Panc1 (cell line): ENCODE measurements around the gene S100PBP. TPM values are rescaled to one million over a fixed set of nuclear protein-coding genes. Genes with fewer than 3 reads are reported as not detected.

Source experiments
- ATAC-seq: fragments of 200-7000 bp; cut with Tn5 transposase; 2 replicates; pipeline ENCODE4 v1.9.1; 2020; ENCODE audit warnings: mild to moderate bottlenecking, moderate library complexity
- BruUV-seq: library from RNA; stranded (reverse); fragments of 400-500 nt; replicated peaks from 2 replicates; lab custom pipeline; 2021; lab: Mats Ljungman, UMichigan
- CTCF ChIA-PET: fragments of 300-600 bp; sonication (Branson Sonifier 250); formaldehyde crosslinking; loops from one replicate; lab custom pipeline; 2022; ENCODE audit warnings: antibody characterized with exemption; lab: Charles Lee
- POLR2A ChIA-PET: fragments of 300-600 bp; sonication (Branson Sonifier 250); formaldehyde crosslinking; loops from one replicate; lab custom pipeline; 2022; ENCODE audit warnings: antibody characterized with exemption; lab: Charles Lee
- DNase-seq: peaks from one replicate; pipeline ENCODE4 v3.0.0-alpha.2; 2010; ENCODE audit warnings: low read depth, low spot score
- H3K27ac ChIP-seq: 2 replicates; pipeline ENCODE4 v1.5.1; 2011; ENCODE audit warnings: mild to moderate bottlenecking, low read length, inconsistent platforms
- H3K27me3 ChIP-seq: fragments of 200-500 bp; sonication (Bioruptor generic); 2 replicates; pipeline ENCODE4 v1.6.0; 2014; ENCODE audit warnings: low read length, inconsistent platforms; ENCODE audit not compliant: control insufficient read depth, insufficient read depth
- H3K36me3 ChIP-seq: fragments of 200-500 bp; sonication (Bioruptor generic); 2 replicates; pipeline ENCODE4 v1.5.1; 2014; ENCODE audit warnings: inconsistent platforms, mild to moderate bottlenecking, low read length, moderate library complexity; ENCODE audit not compliant: control insufficient read depth, insufficient read depth
- H3K4me1 ChIP-seq: 2 replicates; pipeline ENCODE4 v1.5.1; 2011; ENCODE audit warnings: inconsistent platforms, mild to moderate bottlenecking, low read length, moderate library complexity; ENCODE audit not compliant: control insufficient read depth, insufficient read depth
- H3K4me3 ChIP-seq, 2 experiments: 2 replicates each; pipeline ENCODE4 v1.5.1; 2011 to 2012; ENCODE audit warnings: low read depth in 2 of 2, low read length in 2 of 2, mild to moderate bottlenecking in 2 of 2, inconsistent platforms in 1 of 2, moderate library complexity in 1 of 2
- H3K9me3 ChIP-seq: fragments of 200-500 bp; sonication (Bioruptor generic); 2 replicates; pipeline ENCODE4 v1.5.1; 2014; ENCODE audit warnings: low read depth, mild to moderate bottlenecking, inconsistent platforms, low read length, moderate library complexity; ENCODE audit not compliant: control insufficient read depth, insufficient read depth
- CTCF ChIP-seq: fragments of 450-650 bp; IDR thresholded peaks from 2 replicates; pipeline ENCODE4 v1.5.1; 2017; ENCODE audit warnings: mild to moderate bottlenecking
- POLR2AphosphoS5 ChIP-seq: IDR thresholded peaks from 2 replicates; pipeline ENCODE4 v1.6.1; 2012; ENCODE audit warnings: mild to moderate bottlenecking, low read depth, low read length, moderate library complexity
- REST ChIP-seq, 2 experiments: IDR thresholded peaks; 2 replicates each; pipeline ENCODE4 v1.6.1; 2011 to 2012; ENCODE audit warnings: low read depth in 2 of 2, control low read depth in 1 of 2, low read length in 1 of 2, mild to moderate bottlenecking in 1 of 2, moderate library complexity in 1 of 2; ENCODE audit not compliant: insufficient read depth in 1 of 2
- SIN3A ChIP-seq: IDR thresholded peaks from 2 replicates; pipeline ENCODE4 v1.6.1; 2012; ENCODE audit warnings: low read depth, mild to moderate bottlenecking, low read length, moderate library complexity, borderline replicate concordance; ENCODE audit not compliant: insufficient read depth
- TCF7L2 ChIP-seq: IDR thresholded peaks from 2 replicates; pipeline ENCODE4 v1.6.1; 2011; ENCODE audit warnings: mild to moderate bottlenecking, low read depth, low read length, inconsistent platforms
- in situ Hi-C: cut with HindIII; loops from 2 replicates; pipeline ENCODE4 v1.10.0; 2016; ENCODE audit warnings: low sequenced_read_pairs, low pct_unique_long_range_greater_than_20kb
- intact Hi-C: fragments of 100-400 bp; cut with micrococcal nuclease; formaldehyde crosslinking; loops from one replicate; pipeline ENCODE4 v1.10.0; 2022; ENCODE audit not compliant: unreplicated experiment
- total RNA-seq: library from RNA; stranded (reverse); gene quantifications from one replicate; pipeline ENCODE4 v1.2.1, GENCODE V29; 2021; ENCODE audit not compliant: unreplicated experiment

The S100PBP gene
- total RNA-seq, 1 experiment from 2014 or later = 55.4 TPM

DNA sequence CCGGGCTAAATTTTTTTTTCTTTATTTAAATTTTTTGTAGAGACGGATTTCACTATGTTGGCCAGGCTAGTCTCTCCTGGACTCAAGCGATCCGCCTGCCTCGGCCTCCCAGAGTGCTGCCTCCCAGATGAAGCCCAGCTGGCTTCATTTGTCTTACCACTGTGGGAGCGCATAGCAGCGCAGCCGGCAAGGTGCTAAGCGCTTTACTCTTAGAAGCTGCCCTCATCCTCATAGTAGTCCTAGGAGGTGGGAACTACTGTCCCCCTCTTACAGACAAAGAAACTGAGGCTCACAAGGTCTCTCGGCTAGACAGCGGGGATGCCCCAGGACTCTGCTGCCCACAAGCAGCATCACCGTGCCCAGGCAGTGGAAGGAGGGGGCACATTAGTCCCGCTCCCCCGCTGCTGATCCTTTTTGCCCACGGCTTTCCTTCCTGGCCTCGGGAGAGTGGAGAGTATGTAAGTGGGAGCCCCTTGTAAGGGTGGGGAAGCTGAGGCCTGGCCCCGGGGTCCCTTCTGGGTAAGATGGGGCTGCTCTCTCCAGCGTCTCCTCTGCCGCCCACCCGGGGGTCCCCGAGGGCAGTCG, 83.0 kb downstream of the S100PBP start:
- DNase-seq (no peak), ATAC-seq (peak; percentile 39)
- 0 out of 2 replicates have a peak, but pooled peaks cover 5% of the 10 kb centered on the region for H3K4me1 ChIP-seq
- TF ChIP-seq POLR2AphosphoS5 (no peak), REST (IDR thresholded peaks at IDR 0.05; ENCODE audit: insufficient read depth in 1 of 2, low read depth in 2 of 2, low read length in 1 of 2) (no peak), TCF7L2 (no peak), CTCF (no peak), SIN3A (no peak)
- H3K4me3 ChIP-seq = peak overlapping the region; percentile 57 to 74
- ChIA-PET CTCF (no interaction called here), POLR2A (no interaction called here)
- intact Hi-C loops (no loop called here), in situ Hi-C loops (no loop called here)
- no peaks in the 10 kb centered on the region; the same call in 1 of the 2 replicates for H3K36me3 ChIP-seq
- no peaks in the 10 kb centered on the region for H3K27me3 ChIP-seq
- BruUV-seq = no TSS peak
- H3K27ac ChIP-seq = peak overlapping the region; percentile 65
- H3K9me3 ChIP-seq = no peaks in the 10 kb centered on the region

DNA sequence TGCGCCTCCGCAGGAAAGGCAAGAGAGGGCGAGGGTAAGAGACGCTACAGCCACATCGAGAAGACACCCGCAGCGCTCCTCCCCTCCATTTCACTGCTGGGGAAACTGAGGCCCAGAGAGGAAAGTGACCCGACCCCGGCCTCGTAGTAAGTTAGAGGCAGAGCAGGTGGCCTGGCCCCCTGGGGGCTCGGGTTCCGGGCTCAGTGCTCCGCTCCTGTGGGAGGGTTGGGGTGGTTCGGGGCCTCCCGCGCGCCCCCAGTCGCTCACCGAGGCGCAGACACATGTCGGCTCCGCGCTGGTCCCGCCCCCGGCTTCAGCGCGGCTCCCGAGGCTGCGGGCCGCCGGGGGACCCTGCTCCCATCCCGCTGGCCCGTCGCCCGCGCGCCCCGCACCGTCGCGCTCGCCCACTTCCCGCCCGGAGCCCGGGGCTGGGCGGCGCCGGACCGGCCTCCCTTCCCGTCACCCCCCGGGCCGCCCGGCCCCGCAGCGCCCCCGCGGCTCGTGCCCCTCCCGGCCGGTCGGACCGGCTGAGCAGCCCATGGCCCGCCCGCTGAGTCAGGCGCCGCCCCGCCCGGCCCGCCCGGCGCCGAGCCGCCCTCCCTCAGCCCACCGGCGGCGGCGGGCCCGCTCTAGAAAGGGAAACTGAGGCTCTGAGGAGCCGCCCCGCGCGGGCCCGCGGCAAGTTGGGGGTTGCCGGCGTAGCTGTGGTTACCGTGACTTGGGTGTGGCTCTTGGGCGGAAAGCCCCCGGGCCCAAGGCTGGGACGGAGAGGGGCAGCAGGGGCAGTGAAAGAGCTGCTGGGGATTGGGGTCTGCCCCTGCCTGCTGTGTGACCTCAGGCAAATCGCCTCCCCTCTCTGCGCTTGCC, 83.7 kb downstream of the S100PBP start, which contains the start of gene TMEM54:
TMEM54 (minus strand) TSS at position 434 of the 867 bp plus-strand sequence; CDS start at position 283, 151 bp downstream.
- DNase-seq = no peak
- Histone ChIP-seq H3K9me3 (no peaks in the 10 kb centered on the region), H3K4me3 (peak within 1 kb of the TSS; percentile 57 to 75), H3K4me1 (0 out of 2 replicates have a peak, but pooled peaks cover 5% of the 10 kb centered on the region), H3K27me3 (no peaks in the 10 kb centered on the region), H3K27ac (peak within 1 kb of the TSS; percentile 77), H3K36me3 (no peaks in the 10 kb centered on the region; the same call in 1 of the 2 replicates)
- intact Hi-C loops (no loop called here), in situ Hi-C loops (no loop called here)
- peak; percentile 86 for ATAC-seq
- POLR2A ChIA-PET = interaction anchor here (0.7 kb wide), 1 partner anchor 10 kb away, joined by 6 read pairs; no protein-coding TSS in a partner anchor
- CTCF ChIA-PET = no interaction called here
- BruUV-seq = no TSS peak
- TF ChIP-seq POLR2AphosphoS5 (no peak), CTCF (no peak; the same call in 1 of the 2 replicates), SIN3A (no peak), REST (IDR thresholded peaks at IDR 0.05; ENCODE audit: insufficient read depth in 1 of 2, low read depth in 2 of 2, low read length in 1 of 2) (no peak), TCF7L2 (no peak)
